IMR-90 (cell line): ENCODE measurements around the gene CDK14. TPM values are rescaled to one million over a fixed set of nuclear protein-coding genes. Genes with fewer than 3 reads are reported as not detected.
A peak's percentile ranks its signal among the peaks of the same experiment; 100 is the strongest.

Experiments used
- ATAC-seq: fragments of 200-7000 bp; cut with Tn5 transposase; 2 replicates; pipeline ENCODE4 v1.9.1; 2020; ENCODE audit warnings: low read depth, mild to moderate bottlenecking, moderate library complexity
- BruUV-seq: library from RNA; stranded (reverse); fragments of 400-500 nt; replicated peaks from 2 replicates; lab custom pipeline; 2021; lab: Mats Ljungman, UMichigan
- CTCF ChIA-PET: fragments of 300-600 bp; formaldehyde crosslinking; extraction: SDS; loops from one replicate; lab custom pipeline; 2021; ENCODE audit warnings: antibody characterized with exemption; lab: Yijun Ruan, JAX
- POLR2A ChIA-PET: fragments of 300-600 bp; sonication (Branson Sonifier 250); formaldehyde crosslinking; loops from one replicate; lab custom pipeline; 2022; ENCODE audit warnings: antibody characterized with exemption; ENCODE audit not compliant: unreplicated experiment; lab: Charles Lee
- DNase-seq: peaks from one replicate; pipeline ENCODE4 v3.0.0; 2013
- H2AFZ ChIP-seq: replicated peaks from 2 replicates; pipeline ENCODE3; 2013; ENCODE audit warnings: low read length, mild to moderate bottlenecking; ENCODE audit not compliant: poor library complexity
- H2AK5ac ChIP-seq: 2 replicates; pipeline ENCODE4 v1.6.1; 2013; ENCODE audit warnings: low read depth, low read length, inconsistent platforms
- H2AK9ac ChIP-seq: replicated peaks from 2 replicates; pipeline ENCODE3; 2013; ENCODE audit warnings: mild to moderate bottlenecking, low read depth, low read length, moderate library complexity; ENCODE audit not compliant: poor library complexity
- H2BK120ac ChIP-seq: 2 replicates; pipeline ENCODE4 v1.6.1; 2013; ENCODE audit warnings: low read depth, low read length, inconsistent platforms
- H2BK15ac ChIP-seq: 3 replicates; pipeline ENCODE4 v1.6.1; 2013; ENCODE audit warnings: low read depth, low read length, inconsistent platforms
- H2BK20ac ChIP-seq: 2 replicates; pipeline ENCODE4 v1.6.1; 2013; ENCODE audit warnings: low read depth, mild to moderate bottlenecking, inconsistent platforms, low read length, moderate library complexity
- H2BK5ac ChIP-seq: 2 replicates; pipeline ENCODE4 v1.6.1; 2013; ENCODE audit warnings: mild to moderate bottlenecking, low read depth, low read length, inconsistent platforms; ENCODE audit not compliant: poor library complexity, severe bottlenecking
- H3K14ac ChIP-seq: replicated peaks from 2 replicates; pipeline ENCODE4 v1.6.1; 2013; ENCODE audit warnings: low read depth, low read length, inconsistent platforms
- H3K18ac ChIP-seq: 2 replicates; pipeline ENCODE4 v1.6.1; 2013; ENCODE audit warnings: low read depth, low read length, control low read depth
- H3K23ac ChIP-seq: 2 replicates; pipeline ENCODE4 v1.6.1; 2013; ENCODE audit warnings: low read depth, low read length, inconsistent platforms
- H3K27ac ChIP-seq: 2 replicates; pipeline ENCODE4 v1.5.1; 2013; ENCODE audit warnings: mild to moderate bottlenecking, control low read depth, low read length; ENCODE audit not compliant: insufficient read depth
- H3K27me3 ChIP-seq: 2 replicates; pipeline ENCODE4 v1.6.1; 2013; ENCODE audit warnings: low read length; ENCODE audit not compliant: control insufficient read depth, insufficient read depth
- H3K36me3 ChIP-seq: 2 replicates; pipeline ENCODE4 v1.6.1; 2013; ENCODE audit warnings: low read length, mixed read lengths; ENCODE audit not compliant: control insufficient read depth, insufficient read depth
- H3K4ac ChIP-seq: 2 replicates; pipeline ENCODE4 v1.6.1; 2013; ENCODE audit warnings: low read depth, low read length, inconsistent platforms
- H3K4me1 ChIP-seq: 2 replicates; pipeline ENCODE4 v1.6.1; 2013; ENCODE audit warnings: low read length, mixed read lengths; ENCODE audit not compliant: control insufficient read depth, insufficient read depth
- H3K4me2 ChIP-seq: 2 replicates; pipeline ENCODE4 v1.6.1; 2013; ENCODE audit warnings: low read depth, mild to moderate bottlenecking, control low read depth, low read length, moderate library complexity
- H3K4me3 ChIP-seq: 2 replicates; pipeline ENCODE4 v1.5.1; 2013; ENCODE audit warnings: low read depth, mild to moderate bottlenecking, control low read depth, low read length, moderate library complexity; ENCODE audit not compliant: insufficient read depth
- H3K56ac ChIP-seq: 2 replicates; pipeline ENCODE4 v1.6.1; 2013; ENCODE audit warnings: low read length, inconsistent platforms; ENCODE audit not compliant: insufficient read depth; ENCODE audit errors: extremely low read depth
- H3K79me1 ChIP-seq, 2 experiments: 2 replicates each; pipeline ENCODE4 v1.6.1; 2013; ENCODE audit warnings: low read length in 2 of 2, inconsistent platforms in 1 of 2, low read depth in 1 of 2
- H3K9ac ChIP-seq: 2 replicates; pipeline ENCODE4 v1.6.1; 2013; ENCODE audit warnings: low read depth, low read length, control low read depth
- H3K9me1 ChIP-seq: 2 replicates; pipeline ENCODE4 v1.6.1; 2013; ENCODE audit warnings: low read length, inconsistent platforms; ENCODE audit not compliant: insufficient read depth
- H3K9me3 ChIP-seq: 2 replicates; pipeline ENCODE4 v1.6.1; 2013; ENCODE audit warnings: low read length; ENCODE audit not compliant: control insufficient read depth, insufficient read depth
- H4K20me1 ChIP-seq: 2 replicates; pipeline ENCODE4 v1.6.1; 2013; ENCODE audit warnings: low read length, inconsistent platforms; ENCODE audit not compliant: insufficient read depth
- H4K5ac ChIP-seq: 2 replicates; pipeline ENCODE4 v1.6.1; 2013; ENCODE audit warnings: mild to moderate bottlenecking, low read depth, low read length, control low read depth
- H4K8ac ChIP-seq, 2 experiments: 2 replicates each; pipeline ENCODE4 v1.6.1; 2013; ENCODE audit warnings: low read depth in 2 of 2, low read length in 2 of 2, control low read depth in 1 of 2, inconsistent platforms in 1 of 2
- H4K91ac ChIP-seq: 2 replicates; pipeline ENCODE4 v1.6.1; 2013; ENCODE audit warnings: low read depth, low read length, inconsistent platforms; ENCODE audit not compliant: insufficient read depth
- CEBPB ChIP-seq: IDR thresholded peaks from 2 replicates; pipeline ENCODE4 v1.6.1; 2012; ENCODE audit warnings: low read depth, low read length, improper control_type of control experiment
- CTCF ChIP-seq: conservative IDR thresholded peaks from 2 replicates; pipeline ENCODE4 v1.5.1; 2012; ENCODE audit warnings: mild to moderate bottlenecking, low read depth, low read length, improper control_type of control experiment
- MAFK ChIP-seq: IDR thresholded peaks from 2 replicates; pipeline ENCODE4 v1.6.1; 2012; ENCODE audit warnings: low read depth, low read length, improper control_type of control experiment
- RAD21 ChIP-seq: IDR thresholded peaks from 2 replicates; pipeline ENCODE4 v1.6.1; 2012; ENCODE audit warnings: low read length, improper control_type of control experiment
- RFX5 ChIP-seq: IDR thresholded peaks from 2 replicates; pipeline ENCODE4 v1.8.0; 2012; ENCODE audit warnings: low read depth, mild to moderate bottlenecking, low read length, moderate library complexity
- SMC3 ChIP-seq: fragments of 150-350 bp; IDR thresholded peaks from 2 replicates; pipeline ENCODE4 v1.6.1; 2016; ENCODE audit warnings: low read depth, mild to moderate bottlenecking, antibody characterized with exemption, low read length, moderate library complexity
- WGBS, 2 experiments: methylation state at CpG; one replicate each; pipeline versions ENCODE4 v1.1.5 to v1.1.7; 2013; ENCODE audit warnings: missing lambda C conversion rate in 2 of 2; ENCODE audit not compliant: insufficient read length in 1 of 2; ENCODE audit errors: extremely low coverage in 2 of 2; 5-methylcytosine and 5-hydroxymethylcytosine counted together
- dilution Hi-C: fragments of 300-500 bp; cut with HindIII; formaldehyde crosslinking; loops from one replicate; pipeline ENCODE4 v1.14.3; 2018; ENCODE audit warnings: low sequenced_read_pairs; ENCODE audit not compliant: unreplicated experiment
- in situ Hi-C: fragments of 300-500 bp; cut with MboI; formaldehyde crosslinking; loops from 3 replicates; pipeline ENCODE4 v1.14.3; 2019; ENCODE audit warnings: low sequenced_read_pairs, inconsistent platforms, mixed read lengths
- intact Hi-C: fragments of 100-400 bp; cut with micrococcal nuclease; formaldehyde crosslinking; loops from 2 replicates; pipeline ENCODE4 v1.10.0; 2022
- polyA plus RNA-seq, 3 experiments: library from polyadenylated mRNA; depleted of rRNA; stranded (reverse); fragments of >200 nt; gene quantifications; 2 replicates each; pipeline ENCODE4 v1.2.3, GENCODE V29; 2012; ENCODE audit warnings: low replicate concordance in 1 of 3
- total RNA-seq: library from RNA; depleted of rRNA; stranded (reverse); fragments of >200 nt; gene quantifications from 2 replicates; pipeline ENCODE4 v1.2.3, GENCODE V29; 2012

Gene CDK14
- total and polyA plus RNA-seq, 2 of the 4 experiments (the other 2 are of a cell fraction): 10.1 to 29.6 TPM

- no peak overlapping the region for H4K5ac ChIP-seq
- H2BK20ac ChIP-seq: no peak overlapping the region
- H3K4me1 ChIP-seq: peaks cover 4% of the 10 kb centered on the region
- H3K9me3 ChIP-seq: no peaks in the 10 kb centered on the region
- H3K9me1 ChIP-seq: peaks cover 2% of the 10 kb centered on the region
- H2AK9ac ChIP-seq: no peak overlapping the region
- H3K4me2 ChIP-seq: peak overlapping the region; percentile 45; the same call in 1 of the 2 replicates
- H2BK15ac ChIP-seq: no peak overlapping the region
- no peak overlapping the region for H3K56ac ChIP-seq
- no peaks in the 10 kb centered on the region for H3K36me3 ChIP-seq
- H3K18ac ChIP-seq: no peak overlapping the region; the same call in 1 of the 2 replicates
- no peak overlapping the region for H4K91ac ChIP-seq
- peak overlapping the region; percentile 35 for H2BK5ac ChIP-seq
- no peak overlapping the region for H3K9ac ChIP-seq
- in situ Hi-C loops: no loop called here
- H2BK120ac ChIP-seq: no peak overlapping the region
- no TSS peak for BruUV-seq
- no peak overlapping the region for H3K14ac ChIP-seq
- TF ChIP-seq CTCF (no peak), MAFK (no peak), RAD21 (no peak), RFX5 (no peak), CEBPB (peak; percentile 83), SMC3 (no peak)
- no peak overlapping the region for H3K23ac ChIP-seq
- ATAC-seq (no peak), DNase-seq (peak; percentile 64)
- dilution Hi-C loops: no loop called here
- H4K8ac ChIP-seq: no peak overlapping the region
- CTCF ChIA-PET: no interaction called here
- H3K27me3 ChIP-seq: no peaks in the 10 kb centered on the region
- peaks cover 2% of the 10 kb centered on the region; the same call in 1 of the 2 replicates for H4K20me1 ChIP-seq
- H2AK5ac ChIP-seq: no peak overlapping the region
- no peak overlapping the region for H3K4ac ChIP-seq
- POLR2A ChIA-PET: no interaction called here
- H3K27ac ChIP-seq: peak overlapping the region; percentile 25; the same call in 1 of the 2 replicates
- no peak overlapping the region for H3K4me3 ChIP-seq
- intact Hi-C loops: loop anchor here (1.0 to 10.0 kb wide), 4 partner anchors 25 to 355 kb away; no protein-coding TSS in a partner anchor
- WGBS, 2 experiments: no CpG with 5 or more reads among the region's 4 CpGs
- H3K79me1 ChIP-seq: peaks cover 17 to 43% of the 10 kb centered on the region in 2 experiments
- H2AFZ ChIP-seq: no peak overlapping the region
Measured at GRCh38 chr7:90599892-90600555, 3.9 kb downstream of the CDK14 start.
